BE2C (cell line): ENCODE measurements around the gene JARID2.
A peak's percentile ranks its signal among the peaks of the same experiment; 100 is the strongest.

Source experiments
- DNase-seq: peaks from one replicate; pipeline ENCODE4 v3.0.0-alpha.2; 2020
- H3K27me3 ChIP-seq: fragments of 250-450 bp; sonication (Bioruptor Pico); 2 replicates; pipeline ENCODE4 v1.5.1; 2020; ENCODE audit warnings: mild to moderate bottlenecking
- H3K36me3 ChIP-seq: fragments of 250-450 bp; sonication (Bioruptor Pico); 2 replicates; pipeline ENCODE4 v1.5.1; 2020; ENCODE audit warnings: mild to moderate bottlenecking
- H3K4me1 ChIP-seq: fragments of 250-450 bp; sonication (Bioruptor Pico); 2 replicates; pipeline ENCODE4 v1.5.1; 2020
- H3K4me3 ChIP-seq: 2 replicates; pipeline ENCODE4 v1.5.1; 2011; ENCODE audit warnings: low read depth, low read length
- H3K9me3 ChIP-seq: fragments of 250-450 bp; sonication (Bioruptor Pico); 2 replicates; pipeline ENCODE4 v1.5.1; 2020
- CTCF ChIP-seq: IDR thresholded peaks from 2 replicates; pipeline ENCODE4 v1.5.1; 2012; ENCODE audit warnings: mild to moderate bottlenecking, low read depth, low read length

The JARID2 gene

DNA sequence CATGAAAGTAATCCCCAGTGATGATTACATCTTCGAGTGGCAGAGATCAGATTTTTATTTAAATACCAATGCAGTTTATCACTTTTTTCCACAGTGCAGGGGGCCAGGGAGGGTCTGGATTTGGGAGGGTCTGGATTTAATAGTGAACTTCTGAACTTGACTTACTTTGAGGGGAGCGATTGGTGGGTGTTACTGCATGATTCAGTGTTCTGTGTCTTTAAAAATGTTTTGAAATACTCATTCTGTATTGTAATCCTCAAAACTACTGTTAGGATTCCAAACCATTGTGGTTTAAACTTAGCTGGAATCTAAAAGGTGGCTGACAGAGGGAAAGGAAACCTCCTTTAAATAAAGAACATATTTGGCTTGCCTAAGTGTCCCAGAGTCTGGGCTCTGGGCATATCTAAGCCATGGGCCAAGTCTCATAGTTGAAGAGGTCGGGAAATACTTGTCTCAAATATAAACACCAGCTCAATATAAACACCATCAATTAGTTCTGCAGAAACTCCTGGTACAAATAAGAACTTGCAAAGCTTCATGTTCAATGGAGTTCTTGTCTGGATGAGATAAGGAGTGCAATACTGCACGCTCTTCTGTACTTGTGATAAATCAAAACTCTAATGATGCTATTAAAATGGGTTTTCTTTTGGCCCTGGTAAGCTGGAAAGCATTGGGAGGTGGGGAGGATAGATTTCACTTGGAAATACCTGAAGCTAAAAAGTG, 14.4 kb downstream of the JARID2 start:
- H3K4me1 ChIP-seq = peaks cover 44% of the 10 kb centered on the region
- TF ChIP-seq CTCF = no peak
- no peak for DNase-seq
- H3K27me3 ChIP-seq = no peaks in the 10 kb centered on the region
- H3K4me3 ChIP-seq = no peak overlapping the region
- no peaks in the 10 kb centered on the region for H3K36me3 ChIP-seq
- H3K9me3 ChIP-seq = no peaks in the 10 kb centered on the region

DNA sequence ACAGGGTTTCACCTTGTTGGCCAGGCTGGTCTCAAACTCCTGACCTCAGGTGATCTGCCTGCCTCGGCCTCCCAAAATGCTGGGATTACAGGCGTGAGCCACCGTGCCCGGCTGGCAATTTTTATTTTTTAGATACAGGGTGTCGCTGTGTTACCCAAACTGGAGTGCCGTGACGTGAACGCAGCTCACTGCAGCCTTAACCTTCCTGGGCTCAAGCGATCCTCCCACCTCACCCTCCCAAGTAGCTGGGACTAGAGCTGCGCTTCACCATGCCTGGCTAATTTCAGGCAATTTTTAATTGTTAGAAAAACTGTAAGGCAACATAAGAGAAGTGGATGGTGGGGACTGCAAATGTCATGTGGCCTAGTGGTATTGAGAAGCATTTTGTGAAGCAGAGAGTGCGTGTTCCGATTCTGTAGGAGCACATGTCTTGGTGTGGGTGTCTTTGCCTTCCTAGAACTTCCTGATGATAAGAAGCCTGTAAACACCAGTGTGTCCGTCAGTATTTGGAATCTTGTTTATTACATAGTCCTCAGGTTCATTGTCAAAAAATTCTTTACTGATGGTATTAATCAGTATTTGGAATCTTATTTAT, 18.0 kb downstream of the JARID2 start:
- Histone ChIP-seq H3K4me3 (no peak overlapping the region), H3K4me1 (peaks cover 55% of the 10 kb centered on the region), H3K9me3 (no peaks in the 10 kb centered on the region; the same call in 1 of the 2 replicates), H3K36me3 (no peaks in the 10 kb centered on the region), H3K27me3 (no peaks in the 10 kb centered on the region)
- no peak for DNase-seq
- TF ChIP-seq CTCF = no peak

GRCh38 chr6:15264412-15264811, 18.5 kb downstream of the JARID2 start:
- Histone ChIP-seq H3K4me1 (peaks cover 53% of the 10 kb centered on the region), H3K36me3 (no peaks in the 10 kb centered on the region), H3K9me3 (no peaks in the 10 kb centered on the region; the same call in 1 of the 2 replicates), H3K27me3 (no peaks in the 10 kb centered on the region), H3K4me3 (no peak overlapping the region)
- no peak for TF ChIP-seq CTCF
- DNase-seq = no peak

DNA sequence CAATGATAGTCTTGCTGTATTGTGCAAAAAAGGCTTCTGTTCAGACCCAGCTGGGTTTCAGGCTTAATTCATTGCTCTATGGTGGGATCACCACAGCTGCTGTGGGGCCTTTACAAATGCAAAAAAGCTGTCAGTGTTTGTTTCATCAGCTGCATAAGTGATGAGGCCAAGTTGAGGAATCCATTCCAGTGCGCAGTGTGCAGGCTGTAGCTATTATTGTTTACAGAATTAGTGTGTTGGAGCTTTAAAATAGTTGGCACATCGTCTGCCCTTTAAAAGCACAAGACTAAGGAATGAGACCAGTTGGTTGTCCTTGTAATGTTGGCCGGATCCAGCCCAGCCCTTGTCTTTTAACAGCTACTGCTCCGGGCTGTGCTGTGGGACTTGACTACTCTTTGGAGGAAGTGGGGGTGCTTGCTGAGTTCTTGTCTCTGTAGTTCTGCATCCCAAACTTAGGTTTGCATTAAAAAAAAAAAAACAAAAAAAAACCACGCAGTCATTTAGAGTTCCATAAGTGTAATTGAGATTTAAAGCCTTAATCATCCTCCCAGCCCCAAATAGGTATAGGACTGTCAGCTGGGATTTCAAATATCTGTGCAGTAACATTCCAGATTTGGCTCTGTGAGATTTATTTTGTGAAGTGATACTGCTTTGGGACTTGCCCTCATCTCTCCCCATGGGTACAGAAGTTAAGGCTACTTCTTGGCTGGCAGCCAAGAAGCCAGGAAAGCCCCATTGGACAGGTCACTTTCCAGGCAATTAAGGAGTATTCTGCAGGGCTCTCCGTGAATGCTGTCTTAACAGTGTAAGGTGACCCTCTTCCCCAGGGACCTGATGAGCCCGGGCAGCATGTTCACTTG, 19.3 kb downstream of the JARID2 start:
- H3K4me1 ChIP-seq = peaks cover 49% of the 10 kb centered on the region
- no peaks in the 10 kb centered on the region; the same call in 1 of the 2 replicates for H3K9me3 ChIP-seq
- no peaks in the 10 kb centered on the region for H3K36me3 ChIP-seq
- DNase-seq = peak; percentile 23
- no peaks in the 10 kb centered on the region for H3K27me3 ChIP-seq
- no peak overlapping the region for H3K4me3 ChIP-seq
- TF ChIP-seq CTCF = no peak

DNA sequence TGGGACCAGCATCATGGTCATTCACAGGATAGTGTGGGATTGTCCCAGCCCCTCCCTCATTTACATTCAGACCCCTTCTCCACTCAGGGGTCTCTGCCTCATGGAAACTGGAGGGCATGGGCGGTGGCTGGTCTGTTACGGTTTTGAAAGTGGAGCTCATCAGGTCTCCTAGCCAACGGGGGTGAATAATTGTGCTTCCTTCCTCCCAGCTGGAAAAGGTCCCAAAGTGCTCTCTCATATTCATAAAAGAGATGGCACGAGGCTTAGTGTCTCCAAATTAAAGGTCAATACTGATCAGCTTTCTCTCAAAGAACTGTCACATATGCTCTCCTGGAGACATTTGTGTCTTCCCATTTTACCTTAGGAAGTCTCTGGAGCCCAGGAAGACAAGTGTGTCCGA, 19.9 kb downstream of the JARID2 start:
- Histone ChIP-seq H3K27me3 (no peaks in the 10 kb centered on the region), H3K36me3 (no peaks in the 10 kb centered on the region), H3K4me1 (peaks cover 42% of the 10 kb centered on the region), H3K4me3 (no peak overlapping the region), H3K9me3 (no peaks in the 10 kb centered on the region; the same call in 1 of the 2 replicates)
- no peak for DNase-seq
- no peak for TF ChIP-seq CTCF
